ENCODE data around the gene MOCS1.

The MOCS1 gene

DNA sequence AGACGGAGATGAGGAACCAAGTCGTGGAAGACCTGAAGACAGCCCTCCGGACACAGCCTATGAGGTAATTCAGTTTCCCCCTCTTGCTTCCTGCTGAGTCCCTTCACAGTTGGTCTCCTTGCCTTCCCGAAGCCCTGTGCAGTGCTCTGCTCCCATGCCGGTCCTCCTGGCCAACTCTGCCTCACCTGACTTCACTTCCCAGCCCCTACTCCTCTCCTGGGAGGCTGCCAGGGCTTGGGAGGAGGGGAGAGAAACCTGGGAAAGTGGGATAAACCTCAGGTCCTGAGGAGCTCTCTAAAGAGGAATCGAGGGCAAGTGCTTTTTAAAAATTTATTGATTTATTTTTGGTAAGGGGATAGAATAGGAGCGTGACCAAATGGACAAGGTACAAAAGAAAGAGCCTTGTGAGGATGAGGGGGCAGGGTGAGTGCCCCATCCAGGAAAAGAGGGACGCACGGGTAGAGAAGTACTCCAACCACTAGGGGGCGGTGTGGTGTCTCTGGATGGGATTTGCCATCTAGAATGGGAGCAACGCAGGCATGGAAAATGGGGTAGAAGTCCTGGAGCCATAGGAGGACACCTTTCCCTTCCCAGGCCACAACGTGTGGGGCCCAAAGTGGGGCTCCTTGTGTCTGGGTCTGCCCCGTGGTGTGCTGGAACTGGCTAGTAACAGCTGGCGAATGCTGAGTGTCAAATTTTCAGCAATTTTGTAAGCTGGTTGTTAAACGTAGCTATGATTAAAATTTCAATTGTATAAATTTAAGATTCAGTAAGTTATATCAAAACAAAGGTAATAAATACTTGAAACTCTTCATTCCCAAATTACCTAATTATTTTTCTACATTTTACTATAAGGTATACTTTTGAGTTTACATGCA, 69.0 kb downstream of the MOCS1 start:
- no peak overlapping the region for H3K9ac ChIP-seq (ENCODE audit: low read length)
- no CpG with 5 or more reads among the region's 15 CpGs for WGBS (ENCODE audit: extremely low coverage, insufficient coverage, low lambda C conversion rate)
- H3K79me1 ChIP-seq (ENCODE audit: low read length): no peaks in the 10 kb centered on the region
- H3K4ac ChIP-seq (ENCODE audit: low read depth, low read length): no peak overlapping the region
- H4K5ac ChIP-seq (ENCODE audit: low read length): no peak overlapping the region
- no peak overlapping the region for H2BK5ac ChIP-seq (ENCODE audit: low read length)
- no peak overlapping the region for H3K4me2 ChIP-seq (ENCODE audit: low read length)
- H3K23ac ChIP-seq (ENCODE audit: low read length): no peak overlapping the region
- H3K4me3 ChIP-seq (ENCODE audit: low read length): no peak overlapping the region
- no peak overlapping the region for H3K56ac ChIP-seq (ENCODE audit: low read length)
- peak; percentile 87 for DNase-seq
- H4K8ac ChIP-seq (ENCODE audit: low read depth, low read length): no peak overlapping the region
- H3K18ac ChIP-seq (ENCODE audit: low read length): no peak overlapping the region
- no peak overlapping the region for H2BK15ac ChIP-seq (replicated peaks; ENCODE audit: low read depth)
- no peaks in the 10 kb centered on the region for H3K4me1 ChIP-seq (ENCODE audit: control insufficient read depth, low read depth, low read length)
- H3K79me2 ChIP-seq (ENCODE audit: control insufficient read depth, insufficient read depth, low read length): no peaks in the 10 kb centered on the region
- H3K27me3 ChIP-seq (ENCODE audit: insufficient read depth, low read length, poor library complexity): no peaks in the 10 kb centered on the region
- no peak overlapping the region for H2AK5ac ChIP-seq (ENCODE audit: low read length)
- no peaks in the 10 kb centered on the region for H3K36me3 ChIP-seq (ENCODE audit: control insufficient read depth, insufficient read depth, low read length)
- no peak overlapping the region for H3K27ac ChIP-seq (ENCODE audit: low read depth, low read length)
- no peak overlapping the region for H2BK120ac ChIP-seq (ENCODE audit: low read depth, low read length)

DNA sequence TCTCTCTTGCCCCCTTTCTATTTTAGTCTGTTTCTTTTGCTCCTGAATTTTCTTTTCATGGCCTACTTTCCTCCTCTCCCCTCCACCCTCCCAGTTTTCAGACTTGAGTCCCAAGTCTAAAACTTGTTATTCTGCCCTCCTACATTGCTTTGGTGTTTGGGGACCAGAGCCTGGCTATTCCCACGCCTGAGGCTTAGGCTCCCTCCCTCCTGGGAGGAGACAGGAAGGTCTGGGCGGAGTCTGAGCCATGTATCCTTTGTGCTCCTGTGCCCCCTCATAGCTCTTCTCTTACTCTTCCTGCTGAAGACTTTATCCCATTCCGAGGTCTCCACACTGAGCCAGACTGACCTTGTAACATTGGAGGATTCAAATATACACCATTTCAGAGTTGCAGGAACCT, 72.6 kb downstream of the MOCS1 start:
- H2BK120ac ChIP-seq (ENCODE audit: low read depth, low read length): no peak overlapping the region
- H3K18ac ChIP-seq (ENCODE audit: low read length): no peak overlapping the region
- H3K27ac ChIP-seq (ENCODE audit: low read depth, low read length): no peak overlapping the region
- no CpG with 5 or more reads among the region's 3 CpGs for WGBS (ENCODE audit: extremely low coverage, insufficient coverage, low lambda C conversion rate)
- no peak for DNase-seq
- no peak overlapping the region for H4K8ac ChIP-seq (ENCODE audit: low read depth, low read length)
- no peaks in the 10 kb centered on the region for H3K79me2 ChIP-seq (ENCODE audit: control insufficient read depth, insufficient read depth, low read length)
- no peaks in the 10 kb centered on the region for H3K4me1 ChIP-seq (ENCODE audit: control insufficient read depth, low read depth, low read length)
- H3K27me3 ChIP-seq (ENCODE audit: insufficient read depth, low read length, poor library complexity): no peaks in the 10 kb centered on the region
- H3K4ac ChIP-seq (ENCODE audit: low read depth, low read length): no peak overlapping the region
- H3K79me1 ChIP-seq (ENCODE audit: low read length): no peaks in the 10 kb centered on the region
- no peaks in the 10 kb centered on the region for H3K36me3 ChIP-seq (ENCODE audit: control insufficient read depth, insufficient read depth, low read length)
- no peak overlapping the region for H2AK5ac ChIP-seq (ENCODE audit: low read length)
- no peak overlapping the region for H2BK5ac ChIP-seq (ENCODE audit: low read length)
- no peak overlapping the region for H4K5ac ChIP-seq (ENCODE audit: low read length)
- H3K9ac ChIP-seq (ENCODE audit: low read length): no peak overlapping the region
- H3K23ac ChIP-seq (ENCODE audit: low read length): no peak overlapping the region
- H3K56ac ChIP-seq (ENCODE audit: low read length): no peak overlapping the region
- H2BK15ac ChIP-seq (replicated peaks; ENCODE audit: low read depth): no peak overlapping the region
- no peak overlapping the region for H3K4me2 ChIP-seq (ENCODE audit: low read length)
- no peak overlapping the region for H3K4me3 ChIP-seq (ENCODE audit: low read length)

DNA sequence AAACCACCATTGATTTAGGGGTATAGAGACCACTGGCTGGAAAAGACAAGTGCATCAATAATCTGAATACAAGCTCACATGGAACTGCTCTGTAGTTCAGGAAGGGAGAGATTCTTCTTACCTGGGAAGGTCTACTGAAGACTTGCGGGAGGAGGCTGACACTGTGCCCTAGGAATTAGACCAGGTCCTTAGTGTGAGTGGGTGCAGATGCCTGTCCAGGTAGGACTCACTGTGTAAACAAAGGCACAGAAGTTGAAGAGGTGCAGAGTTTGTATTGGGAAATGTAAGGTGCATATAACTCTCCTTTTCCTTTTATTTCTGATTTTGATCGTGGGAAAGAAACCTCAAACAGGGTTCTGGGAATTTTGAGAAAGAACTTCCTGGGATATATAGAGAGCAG, 75.2 kb downstream of the MOCS1 start:
- Histone ChIP-seq H3K4me2 (ENCODE audit: low read length) (no peak overlapping the region), H4K5ac (ENCODE audit: low read length) (no peak overlapping the region), H2AK5ac (ENCODE audit: low read length) (no peak overlapping the region), H3K56ac (ENCODE audit: low read length) (no peak overlapping the region), H3K79me2 (ENCODE audit: control insufficient read depth, insufficient read depth, low read length) (no peaks in the 10 kb centered on the region), H3K23ac (ENCODE audit: low read length) (no peak overlapping the region), H3K36me3 (ENCODE audit: control insufficient read depth, insufficient read depth, low read length) (no peaks in the 10 kb centered on the region), H2BK5ac (ENCODE audit: low read length) (no peak overlapping the region), H3K9ac (ENCODE audit: low read length) (no peak overlapping the region), H4K8ac (ENCODE audit: low read depth, low read length) (no peak overlapping the region), H3K4ac (ENCODE audit: low read depth, low read length) (no peak overlapping the region), H3K27ac (ENCODE audit: low read depth, low read length) (no peak overlapping the region), H3K79me1 (ENCODE audit: low read length) (no peaks in the 10 kb centered on the region), H3K27me3 (ENCODE audit: insufficient read depth, low read length, poor library complexity) (no peaks in the 10 kb centered on the region), H3K4me3 (ENCODE audit: low read length) (no peak overlapping the region), H3K18ac (ENCODE audit: low read length) (no peak overlapping the region), H2BK120ac (ENCODE audit: low read depth, low read length) (no peak overlapping the region), H3K4me1 (ENCODE audit: control insufficient read depth, low read depth, low read length) (no peaks in the 10 kb centered on the region), H2BK15ac (replicated peaks; ENCODE audit: low read depth) (no peak overlapping the region)
- DNase-seq: no peak
- WGBS (ENCODE audit: extremely low coverage, insufficient coverage, low lambda C conversion rate): no CpG with 5 or more reads among the region's 2 CpGs

DNA sequence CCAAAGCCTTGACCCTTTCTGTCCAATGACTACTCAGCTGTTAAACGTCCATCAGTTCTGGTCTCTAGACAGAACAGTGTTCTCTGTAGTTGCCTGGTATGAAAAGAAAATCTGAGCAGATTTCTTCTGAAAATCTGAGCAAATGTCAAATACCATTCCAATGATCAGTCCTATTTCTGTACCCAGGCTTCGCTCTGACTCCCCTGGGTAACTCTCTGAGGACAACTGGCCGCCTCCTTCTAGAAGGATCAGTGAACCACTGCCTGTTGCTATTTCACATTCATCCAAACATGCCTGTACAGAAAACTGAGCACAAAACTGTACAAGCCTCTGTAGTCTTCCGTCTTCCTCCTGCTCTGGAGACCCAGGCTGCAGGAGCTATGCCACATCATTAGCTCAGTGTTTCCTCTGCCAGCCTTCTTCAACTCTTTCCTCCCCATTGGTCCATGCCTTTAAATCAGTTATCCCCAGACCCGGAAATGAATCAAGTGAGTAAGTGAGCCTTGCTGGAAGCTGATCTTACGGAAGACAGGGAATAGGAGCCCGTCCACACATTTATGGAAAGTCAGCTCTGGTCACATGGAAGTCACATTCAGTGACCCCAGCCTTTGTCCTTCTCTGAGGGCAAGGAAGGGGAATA, 78.8 kb downstream of the MOCS1 start:
- Histone ChIP-seq H3K56ac (ENCODE audit: low read length) (no peak overlapping the region), H3K18ac (ENCODE audit: low read length) (no peak overlapping the region), H3K4ac (ENCODE audit: low read depth, low read length) (no peak overlapping the region), H3K4me2 (ENCODE audit: low read length) (no peak overlapping the region), H3K79me1 (ENCODE audit: low read length) (no peaks in the 10 kb centered on the region), H2BK120ac (ENCODE audit: low read depth, low read length) (no peak overlapping the region), H3K36me3 (ENCODE audit: control insufficient read depth, insufficient read depth, low read length) (no peaks in the 10 kb centered on the region), H3K23ac (ENCODE audit: low read length) (no peak overlapping the region), H3K27ac (ENCODE audit: low read depth, low read length) (no peak overlapping the region), H3K27me3 (ENCODE audit: insufficient read depth, low read length, poor library complexity) (no peaks in the 10 kb centered on the region), H2BK5ac (ENCODE audit: low read length) (no peak overlapping the region), H4K8ac (ENCODE audit: low read depth, low read length) (no peak overlapping the region), H3K4me3 (ENCODE audit: low read length) (no peak overlapping the region), H2BK15ac (replicated peaks; ENCODE audit: low read depth) (no peak overlapping the region), H3K4me1 (ENCODE audit: control insufficient read depth, low read depth, low read length) (no peaks in the 10 kb centered on the region), H4K5ac (ENCODE audit: low read length) (no peak overlapping the region), H3K9ac (ENCODE audit: low read length) (no peak overlapping the region), H3K79me2 (ENCODE audit: control insufficient read depth, insufficient read depth, low read length) (no peaks in the 10 kb centered on the region), H2AK5ac (ENCODE audit: low read length) (no peak overlapping the region)
- DNase-seq: no peak
- WGBS (ENCODE audit: extremely low coverage, insufficient coverage, low lambda C conversion rate): no CpG with 5 or more reads among the region's 7 CpGs

Data from mesendoderm (in vitro differentiated cells).